Measurements from ENCODE around the gene CGNL1. TPM values are rescaled to one million over a fixed set of nuclear protein-coding genes. Genes with fewer than 3 reads are reported as not detected.

Gene CGNL1, protein sequence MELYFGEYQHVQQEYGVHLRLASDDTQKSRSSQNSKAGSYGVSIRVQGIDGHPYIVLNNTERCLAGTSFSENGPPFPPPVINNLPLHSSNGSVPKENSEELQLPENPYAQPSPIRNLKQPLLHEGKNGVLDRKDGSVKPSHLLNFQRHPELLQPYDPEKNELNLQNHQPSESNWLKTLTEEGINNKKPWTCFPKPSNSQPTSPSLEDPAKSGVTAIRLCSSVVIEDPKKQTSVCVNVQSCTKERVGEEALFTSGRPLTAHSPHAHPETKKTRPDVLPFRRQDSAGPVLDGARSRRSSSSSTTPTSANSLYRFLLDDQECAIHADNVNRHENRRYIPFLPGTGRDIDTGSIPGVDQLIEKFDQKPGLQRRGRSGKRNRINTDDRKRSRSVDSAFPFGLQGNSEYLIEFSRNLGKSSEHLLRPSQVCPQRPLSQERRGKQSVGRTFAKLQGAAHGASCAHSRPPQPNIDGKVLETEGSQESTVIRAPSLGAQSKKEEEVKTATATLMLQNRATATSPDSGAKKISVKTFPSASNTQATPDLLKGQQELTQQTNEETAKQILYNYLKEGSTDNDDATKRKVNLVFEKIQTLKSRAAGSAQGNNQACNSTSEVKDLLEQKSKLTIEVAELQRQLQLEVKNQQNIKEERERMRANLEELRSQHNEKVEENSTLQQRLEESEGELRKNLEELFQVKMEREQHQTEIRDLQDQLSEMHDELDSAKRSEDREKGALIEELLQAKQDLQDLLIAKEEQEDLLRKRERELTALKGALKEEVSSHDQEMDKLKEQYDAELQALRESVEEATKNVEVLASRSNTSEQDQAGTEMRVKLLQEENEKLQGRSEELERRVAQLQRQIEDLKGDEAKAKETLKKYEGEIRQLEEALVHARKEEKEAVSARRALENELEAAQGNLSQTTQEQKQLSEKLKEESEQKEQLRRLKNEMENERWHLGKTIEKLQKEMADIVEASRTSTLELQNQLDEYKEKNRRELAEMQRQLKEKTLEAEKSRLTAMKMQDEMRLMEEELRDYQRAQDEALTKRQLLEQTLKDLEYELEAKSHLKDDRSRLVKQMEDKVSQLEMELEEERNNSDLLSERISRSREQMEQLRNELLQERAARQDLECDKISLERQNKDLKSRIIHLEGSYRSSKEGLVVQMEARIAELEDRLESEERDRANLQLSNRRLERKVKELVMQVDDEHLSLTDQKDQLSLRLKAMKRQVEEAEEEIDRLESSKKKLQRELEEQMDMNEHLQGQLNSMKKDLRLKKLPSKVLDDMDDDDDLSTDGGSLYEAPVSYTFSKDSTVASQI
- 0.28 TPM in 2 replicates for total RNA-seq

DNA sequence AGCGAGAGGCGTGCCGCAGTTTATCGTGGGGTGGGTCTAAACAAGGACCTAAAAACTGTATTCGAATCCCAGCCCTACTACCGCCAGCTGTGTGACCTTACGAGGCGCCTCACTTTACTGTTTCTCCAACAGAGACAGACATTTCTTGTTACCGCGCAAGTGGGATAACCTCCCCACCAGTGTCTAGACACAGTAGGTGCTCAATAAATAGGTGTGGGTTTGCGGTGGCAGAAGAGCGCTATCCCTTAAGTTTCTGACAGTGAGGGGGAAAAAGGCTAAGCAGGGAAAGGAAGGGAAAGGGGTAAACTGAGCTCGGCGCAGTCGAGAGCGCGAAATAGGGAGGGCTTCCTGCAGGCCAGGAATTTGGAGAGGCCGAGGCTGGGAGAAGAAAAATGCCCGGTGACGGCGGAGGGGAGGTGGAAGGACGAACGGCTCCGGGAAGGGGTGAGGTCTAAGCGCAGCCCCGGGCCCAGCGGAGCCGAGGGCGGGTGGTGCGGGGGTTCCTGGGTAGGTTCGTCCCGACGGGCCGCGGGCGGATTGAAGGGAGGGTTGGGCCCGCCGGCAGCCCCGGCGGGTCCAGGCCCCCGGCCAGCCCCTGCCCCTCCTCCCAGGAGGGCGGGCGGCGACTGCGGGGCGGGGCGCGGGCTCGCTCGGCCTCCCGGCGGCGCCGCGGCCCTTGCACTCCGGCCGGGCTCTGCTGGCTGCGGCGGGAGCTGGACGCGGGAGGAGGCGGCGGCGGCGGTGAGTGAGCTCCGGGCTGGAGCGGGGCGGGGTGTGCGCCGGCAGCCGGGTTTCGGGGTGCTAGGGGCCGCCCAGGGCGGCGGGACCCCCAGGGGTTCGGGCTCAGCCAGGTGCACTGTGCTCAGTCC lies at the start of gene CGNL1:
CGNL1 (plus strand) TSS at position 679 of the 869 bp plus-strand sequence. CDS start 61,495 bp downstream, outside the sequence.

DNA sequence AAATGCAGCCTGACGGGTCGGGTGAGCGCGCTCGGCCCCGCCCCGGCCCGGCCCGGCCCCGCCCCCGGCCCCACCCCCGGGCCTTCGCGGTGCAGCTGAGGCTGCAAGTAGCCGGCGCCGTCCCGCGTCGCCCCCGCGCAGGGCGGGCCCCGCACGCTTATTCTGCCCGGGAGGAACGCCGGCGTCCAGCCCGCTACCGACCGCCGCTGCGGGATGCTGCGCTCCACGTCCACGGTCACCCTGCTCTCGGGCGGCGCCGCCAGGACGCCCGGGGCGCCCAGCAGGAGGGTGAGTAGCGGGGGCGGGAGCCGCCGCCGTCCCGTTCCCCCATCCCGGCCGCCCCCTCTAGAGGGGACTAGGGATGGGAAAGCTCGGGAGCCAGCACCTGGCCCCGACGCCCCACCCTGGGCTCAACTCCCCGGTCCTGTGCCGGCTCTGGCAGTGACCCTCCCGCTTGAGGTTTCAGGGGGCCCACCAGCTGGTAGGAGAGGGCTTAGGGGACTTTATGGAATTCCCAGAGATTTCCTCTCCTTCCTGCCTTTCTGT lies 215.6 kb downstream of the CGNL1 start, which contains the start of gene MYZAP:
MYZAP (plus strand) TSS at position 83 of the 546 bp plus-strand sequence; CDS start at position 214, 131 bp downstream.

Other genes starting within 250 kb of the CGNL1 start
- gene MYZAP, start 215.4 kb downstream of the CGNL1 start, total RNA-seq = under 0.01 and 0.18 TPM in 2 replicates

All from smooth muscle cell of bladder (primary cell).